ENCODE results near the gene PIK3C2A. TPM values are rescaled to one million over a fixed set of nuclear protein-coding genes. Genes with fewer than 3 reads are reported as not detected.

PIK3C2A gene
- total and polyA plus RNA-seq, 2 of the 13 experiments (the other 11 are each of a cell fraction or from before 2014, with no cell fraction given) = 27.5 to 49.9 TPM

DNA sequence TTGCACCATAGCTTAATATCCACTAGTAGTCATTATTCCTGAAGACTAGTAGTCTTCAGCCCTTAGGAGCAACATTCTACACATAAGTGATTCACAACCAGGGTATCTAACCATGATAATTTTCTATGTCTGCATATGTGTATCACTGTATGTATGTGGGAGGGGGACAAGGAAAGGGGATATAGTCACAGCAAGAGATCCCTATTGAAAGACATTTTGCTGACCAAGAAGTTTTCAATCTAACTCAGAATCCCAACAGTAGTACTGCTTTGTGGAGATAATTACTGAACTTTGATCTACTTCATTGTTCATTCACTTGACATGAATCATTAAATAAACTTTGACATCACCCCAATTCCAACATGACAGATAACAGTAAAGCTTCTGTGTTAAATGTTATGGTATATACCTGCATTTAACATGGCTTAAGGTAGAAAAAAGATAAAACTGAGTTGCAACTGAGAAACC lies 10.3 kb downstream of the PIK3C2A start (continued):
- TF ChIP-seq, protein P1, sequence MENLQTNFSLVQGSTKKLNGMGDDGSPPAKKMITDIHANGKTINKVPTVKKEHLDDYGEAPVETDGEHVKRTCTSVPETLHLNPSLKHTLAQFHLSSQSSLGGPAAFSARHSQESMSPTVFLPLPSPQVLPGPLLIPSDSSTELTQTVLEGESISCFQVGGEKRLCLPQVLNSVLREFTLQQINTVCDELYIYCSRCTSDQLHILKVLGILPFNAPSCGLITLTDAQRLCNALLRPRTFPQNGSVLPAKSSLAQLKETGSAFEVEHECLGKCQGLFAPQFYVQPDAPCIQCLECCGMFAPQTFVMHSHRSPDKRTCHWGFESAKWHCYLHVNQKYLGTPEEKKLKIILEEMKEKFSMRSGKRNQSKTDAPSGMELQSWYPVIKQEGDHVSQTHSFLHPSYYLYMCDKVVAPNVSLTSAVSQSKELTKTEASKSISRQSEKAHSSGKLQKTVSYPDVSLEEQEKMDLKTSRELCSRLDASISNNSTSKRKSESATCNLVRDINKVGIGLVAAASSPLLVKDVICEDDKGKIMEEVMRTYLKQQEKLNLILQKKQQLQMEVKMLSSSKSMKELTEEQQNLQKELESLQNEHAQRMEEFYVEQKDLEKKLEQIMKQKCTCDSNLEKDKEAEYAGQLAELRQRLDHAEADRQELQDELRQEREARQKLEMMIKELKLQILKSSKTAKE (CRISPR knock-in tag; IDR thresholded peaks at IDR 0.05; ENCODE audit: borderline replicate concordance) = no peak
- TF ChIP-seq HNRNPL (IDR thresholded peaks at IDR 0.05; ENCODE audit: low read depth, low read length) (no peak), ZNF3 (CRISPR knock-in tag; IDR thresholded peaks at IDR 0.05) (no peak), NCOR1 (IDR thresholded peaks at IDR 0.05; ENCODE audit: borderline replicate concordance, low read length) (peak; percentile 75; the same call in 1 of the 2 replicates), ZSCAN22 (CRISPR knock-in tag; IDR thresholded peaks at IDR 0.05) (no peak), ZNF264 (CRISPR knock-in tag; IDR thresholded peaks at IDR 0.05) (no peak), E2F1 (CRISPR knock-in tag; IDR thresholded peaks at IDR 0.05) (no peak), ELF3 (CRISPR knock-in tag; IDR thresholded peaks at IDR 0.05) (peak; percentile 41; the same call in 1 of the 2 replicates), SSRP1 (CRISPR knock-in tag; IDR thresholded peaks at IDR 0.05) (no peak), ZNF350 (CRISPR knock-in tag; IDR thresholded peaks at IDR 0.05; ENCODE audit: borderline replicate concordance, low read depth) (no peak), CREM (IDR thresholded peaks at IDR 0.05) (0 out of 2 replicates have a peak, but pooled peaks have one; percentile 38), CREM (CRISPR knock-in tag; IDR thresholded peaks at IDR 0.05) (no peak), TBP (CRISPR knock-in tag; IDR thresholded peaks at IDR 0.05) (no peak), CSRNP1 (CRISPR knock-in tag; IDR thresholded peaks at IDR 0.05) (no peak), ZBTB44 (CRISPR knock-in tag; IDR thresholded peaks at IDR 0.05) (no peak), HNF4G (IDR thresholded peaks at IDR 0.05; ENCODE audit: borderline replicate concordance, low read depth, low read length) (peak; percentile 31; the same call in 1 of the 2 replicates), HNF4G (CRISPR knock-in tag; IDR thresholded peaks at IDR 0.05; ENCODE audit: borderline replicate concordance, low read depth) (no peak), ZNF251 (CRISPR knock-in tag; IDR thresholded peaks at IDR 0.05) (no peak), ATF2 (CRISPR knock-in tag; IDR thresholded peaks at IDR 0.05) (peak; percentile 39; the same call in 1 of the 2 replicates), SCMH1 (CRISPR knock-in tag; IDR thresholded peaks at IDR 0.05; ENCODE audit: borderline replicate concordance) (no peak), ONECUT2 (CRISPR knock-in tag; IDR thresholded peaks at IDR 0.05) (no peak), ZNF616 (CRISPR knock-in tag; IDR thresholded peaks at IDR 0.05; ENCODE audit: low read depth) (no peak), ASH2L (IDR thresholded peaks at IDR 0.05; ENCODE audit: insufficient read length, low read depth, low read length) (peak; percentile 78), MLLT10 (CRISPR knock-in tag; IDR thresholded peaks at IDR 0.05) (no peak)

Measured in HepG2 (cell line).